Measurements from ENCODE around the gene SH3BP1.
A peak's percentile ranks its signal among the peaks of the same experiment; 100 is the strongest.

SH3BP1 gene

GRCh38 chr22:37611207-37611606, 28.3 kb upstream of the SH3BP1 start:
- Histone ChIP-seq H3K27me3 (ENCODE audit: control insufficient read depth in 5 of 5, insufficient read depth in 4 of 5, low read length in 5 of 5) (no peaks in the 10 kb centered on the region), H3K27ac (ENCODE audit: low read depth, low read length) (peak overlapping the region; percentile 23), H3K9ac (ENCODE audit: low read length in 5 of 5) (peak overlapping the region in 2 of 5 donors; percentile 40 to 55)

DNA sequence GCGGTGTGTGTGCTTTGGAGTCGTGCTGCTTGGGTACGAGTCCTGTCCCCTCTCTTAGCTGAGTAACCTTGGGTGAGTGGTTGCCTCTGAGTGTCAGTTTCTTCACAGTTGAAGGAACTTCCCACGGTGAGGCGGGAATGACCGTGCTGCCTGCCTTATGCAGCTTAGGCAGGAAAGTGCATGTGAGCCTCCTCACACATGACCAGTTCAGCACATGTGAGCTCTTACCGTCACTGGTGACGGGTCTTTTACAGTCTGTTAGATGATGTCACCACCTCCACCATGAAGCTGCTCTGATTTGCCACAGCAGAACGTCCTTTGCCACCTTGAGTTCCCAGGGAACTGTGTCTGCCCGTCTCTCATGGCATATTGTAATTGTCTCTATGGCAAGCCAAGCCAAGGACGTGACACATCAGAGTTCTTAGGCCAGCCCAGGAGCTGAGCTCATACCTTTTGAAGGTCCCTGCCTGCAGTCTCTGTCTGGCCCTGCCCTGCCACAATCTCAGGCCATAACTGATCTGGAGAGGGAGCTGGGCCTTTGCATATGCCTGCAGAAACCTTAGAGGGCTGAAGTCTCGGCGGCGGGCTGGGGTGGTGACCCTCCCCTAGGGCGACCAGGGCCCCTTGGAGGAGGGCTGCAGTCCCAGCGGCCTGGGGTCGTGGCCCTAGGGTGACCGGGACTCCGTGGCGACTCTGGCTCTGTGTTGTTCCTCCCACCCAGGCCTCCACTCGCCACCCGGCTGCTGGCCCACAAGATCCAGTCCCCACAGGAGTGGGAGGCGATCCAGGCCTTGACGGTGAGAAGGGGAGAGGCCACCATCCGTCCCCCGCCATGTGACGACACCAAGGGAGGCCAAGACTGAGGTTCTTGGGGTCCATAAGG, 23.0 kb upstream of the SH3BP1 start:
- Histone ChIP-seq H3K36me3 (ENCODE audit: control insufficient read depth in 5 of 5, insufficient read depth in 5 of 5, low read length in 5 of 5) (peaks cover 0 to 64% (median 51%) of the 10 kb centered on the region in 5 donors), H3K27me3 (ENCODE audit: control insufficient read depth in 5 of 5, insufficient read depth in 4 of 5, low read length in 5 of 5) (no peaks in the 10 kb centered on the region), H3K9me3 (ENCODE audit: control insufficient read depth in 5 of 5, low read length in 5 of 5) (no peaks in the 10 kb centered on the region), H3K27ac (ENCODE audit: low read depth, low read length) (no peak overlapping the region), H3K4me3 (ENCODE audit: low read depth in 1 of 5, low read length in 5 of 5) (no peak overlapping the region), H3K9ac (ENCODE audit: low read length in 5 of 5) (no peak overlapping the region), H3K4me1 (ENCODE audit: control insufficient read depth in 5 of 5, insufficient read depth in 5 of 5, low read length in 5 of 5) (peaks cover 0 to 15% (median 12%) of the 10 kb centered on the region in 5 donors)

More at GRCh38 chr22:37611207-37611606, 28.3 kb upstream of the SH3BP1 start:
- Histone ChIP-seq H3K4me1 (ENCODE audit: control insufficient read depth in 5 of 5, insufficient read depth in 5 of 5, low read length in 5 of 5) (peaks cover 4 to 53% (median 47%) of the 10 kb centered on the region in 5 donors), H3K4me3 (ENCODE audit: low read depth in 1 of 5, low read length in 5 of 5) (no peak overlapping the region), H3K9me3 (ENCODE audit: control insufficient read depth in 5 of 5, low read length in 5 of 5) (no peaks in the 10 kb centered on the region), H3K36me3 (ENCODE audit: control insufficient read depth in 5 of 5, insufficient read depth in 5 of 5, low read length in 5 of 5) (peaks cover 0 to 15% (median 8%) of the 10 kb centered on the region in 5 donors)

- no peaks in the 10 kb centered on the region for H3K27me3 ChIP-seq (ENCODE audit: control insufficient read depth in 5 of 5, insufficient read depth in 4 of 5, low read length in 5 of 5)
- H3K9me3 ChIP-seq (ENCODE audit: control insufficient read depth in 5 of 5, low read length in 5 of 5): no peaks in the 10 kb centered on the region
- H3K36me3 ChIP-seq (ENCODE audit: control insufficient read depth in 5 of 5, insufficient read depth in 5 of 5, low read length in 5 of 5): peaks cover 0 to 72% (median 55%) of the 10 kb centered on the region in 5 donors
- H3K27ac ChIP-seq (ENCODE audit: low read depth, low read length): no peak overlapping the region
- peaks cover 0 to 12% (median 11%) of the 10 kb centered on the region in 5 donors for H3K4me1 ChIP-seq (ENCODE audit: control insufficient read depth in 5 of 5, insufficient read depth in 5 of 5, low read length in 5 of 5)
- H3K4me3 ChIP-seq (ENCODE audit: low read depth in 1 of 5, low read length in 5 of 5): no peak overlapping the region
- no peak overlapping the region for H3K9ac ChIP-seq (ENCODE audit: low read length in 5 of 5)
Measured at GRCh38 chr22:37617431-37617830, 22.0 kb upstream of the SH3BP1 start.

DNA sequence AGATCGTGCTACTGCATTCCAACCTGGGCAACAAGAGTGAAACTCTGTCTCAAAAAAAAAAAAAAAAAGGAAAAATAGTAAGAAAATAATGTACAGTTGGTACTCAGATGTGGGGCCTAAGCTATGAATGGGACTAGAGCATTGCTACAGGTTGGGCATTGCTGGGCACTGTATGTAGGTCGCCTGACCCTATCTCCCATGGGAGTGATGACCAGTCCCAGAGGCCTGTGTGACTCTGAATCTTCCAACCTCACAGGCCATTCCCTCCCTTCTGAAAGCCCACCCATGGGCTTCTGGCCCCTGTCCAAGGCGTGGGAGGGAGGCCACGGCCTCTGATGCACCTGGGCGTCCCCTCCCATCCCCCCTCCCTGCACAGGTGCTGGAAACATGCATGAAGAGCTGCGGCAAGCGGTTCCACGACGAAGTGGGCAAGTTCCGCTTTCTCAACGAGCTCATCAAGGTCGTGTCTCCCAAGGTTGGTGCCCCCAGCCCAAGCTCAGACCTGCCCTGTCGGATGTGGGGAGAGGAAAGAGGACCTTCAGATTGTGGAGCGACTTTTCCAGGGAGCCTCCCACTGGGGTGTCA, 21.3 kb upstream of the SH3BP1 start:
- Histone ChIP-seq H3K9ac (ENCODE audit: low read length in 5 of 5) (no peak overlapping the region), H3K36me3 (ENCODE audit: control insufficient read depth in 5 of 5, insufficient read depth in 5 of 5, low read length in 5 of 5) (peaks cover 0 to 79% (median 58%) of the 10 kb centered on the region in 5 donors), H3K9me3 (ENCODE audit: control insufficient read depth in 5 of 5, low read length in 5 of 5) (no peaks in the 10 kb centered on the region), H3K27me3 (ENCODE audit: control insufficient read depth in 5 of 5, insufficient read depth in 4 of 5, low read length in 5 of 5) (no peaks in the 10 kb centered on the region), H3K4me3 (ENCODE audit: low read depth in 1 of 5, low read length in 5 of 5) (no peak overlapping the region), H3K4me1 (ENCODE audit: control insufficient read depth in 5 of 5, insufficient read depth in 5 of 5, low read length in 5 of 5) (peaks cover 0 to 9% (median 8%) of the 10 kb centered on the region in 5 donors), H3K27ac (ENCODE audit: low read depth, low read length) (no peak overlapping the region)

GRCh38 chr22:37618674-37619073, 20.8 kb upstream of the SH3BP1 start:
- H3K4me1 ChIP-seq (ENCODE audit: control insufficient read depth in 5 of 5, insufficient read depth in 5 of 5, low read length in 5 of 5): peaks cover 0 to 5% (median 4%) of the 10 kb centered on the region in 5 donors
- H3K9ac ChIP-seq (ENCODE audit: low read length in 5 of 5): no peak overlapping the region
- no peak overlapping the region for H3K27ac ChIP-seq (ENCODE audit: low read depth, low read length)
- no peaks in the 10 kb centered on the region for H3K27me3 ChIP-seq (ENCODE audit: control insufficient read depth in 5 of 5, insufficient read depth in 4 of 5, low read length in 5 of 5)
- H3K36me3 ChIP-seq (ENCODE audit: control insufficient read depth in 5 of 5, insufficient read depth in 5 of 5, low read length in 5 of 5): peaks cover 0 to 81% (median 60%) of the 10 kb centered on the region in 5 donors
- H3K4me3 ChIP-seq (ENCODE audit: low read depth in 1 of 5, low read length in 5 of 5): no peak overlapping the region
- H3K9me3 ChIP-seq (ENCODE audit: control insufficient read depth in 5 of 5, low read length in 5 of 5): no peaks in the 10 kb centered on the region

DNA sequence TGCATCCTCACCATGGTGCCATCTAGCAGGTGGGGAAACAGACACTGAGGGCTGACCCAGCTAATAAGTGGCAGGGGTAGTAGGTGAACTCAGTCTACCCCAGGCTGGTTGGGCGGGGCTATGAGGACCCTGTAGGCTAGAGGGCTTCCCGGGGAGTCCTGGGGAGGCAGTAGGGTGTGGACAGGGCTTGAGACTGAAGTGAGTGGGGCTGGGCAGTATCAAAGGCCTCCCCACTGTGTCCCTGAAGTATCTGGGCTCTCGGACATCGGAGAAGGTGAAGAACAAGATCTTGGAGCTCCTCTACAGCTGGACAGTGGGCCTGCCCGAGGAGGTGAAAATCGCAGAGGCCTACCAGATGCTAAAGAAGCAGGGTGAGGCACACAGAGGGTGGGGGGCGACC, 19.5 kb upstream of the SH3BP1 start:
- Histone ChIP-seq H3K27me3 (ENCODE audit: control insufficient read depth in 5 of 5, insufficient read depth in 4 of 5, low read length in 5 of 5) (no peaks in the 10 kb centered on the region), H3K4me1 (ENCODE audit: control insufficient read depth in 5 of 5, insufficient read depth in 5 of 5, low read length in 5 of 5) (peaks cover 0 to 8% (median 4%) of the 10 kb centered on the region in 5 donors), H3K9ac (ENCODE audit: low read length in 5 of 5) (no peak overlapping the region), H3K9me3 (ENCODE audit: control insufficient read depth in 5 of 5, low read length in 5 of 5) (no peaks in the 10 kb centered on the region), H3K36me3 (ENCODE audit: control insufficient read depth in 5 of 5, insufficient read depth in 5 of 5, low read length in 5 of 5) (peaks cover 0 to 80% (median 59%) of the 10 kb centered on the region in 5 donors), H3K4me3 (ENCODE audit: low read depth in 1 of 5, low read length in 5 of 5) (no peak overlapping the region), H3K27ac (ENCODE audit: low read depth, low read length) (no peak overlapping the region)

DNA sequence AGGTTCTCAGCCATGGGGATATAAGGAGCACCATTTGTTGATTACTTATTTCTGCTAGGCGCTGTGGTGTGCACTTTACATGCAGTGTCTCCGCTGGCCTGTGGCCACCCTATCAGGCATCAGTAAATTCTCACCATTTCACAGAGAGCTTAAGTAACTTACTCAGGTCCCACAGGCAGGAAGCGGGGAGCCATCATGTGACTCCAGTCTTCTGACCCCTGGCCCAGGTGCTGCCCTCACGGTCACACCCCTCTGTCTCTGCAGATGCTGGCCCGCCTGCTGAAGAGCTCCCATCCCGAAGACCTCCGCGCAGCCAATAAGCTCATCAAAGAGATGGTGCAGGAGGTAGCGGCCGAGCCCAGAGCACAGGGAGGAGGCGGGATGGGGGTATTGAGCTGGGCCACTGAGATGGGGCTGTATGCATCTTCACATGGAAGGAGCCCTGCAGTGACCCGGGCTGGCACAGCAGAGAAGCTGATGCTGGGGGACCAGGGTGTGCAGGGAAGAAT, 18.1 kb upstream of the SH3BP1 start:
- Histone ChIP-seq H3K4me3 (ENCODE audit: low read depth in 1 of 5, low read length in 5 of 5) (no peak overlapping the region), H3K27me3 (ENCODE audit: control insufficient read depth in 5 of 5, insufficient read depth in 4 of 5, low read length in 5 of 5) (no peaks in the 10 kb centered on the region), H3K9ac (ENCODE audit: low read length in 5 of 5) (no peak overlapping the region), H3K27ac (ENCODE audit: low read depth, low read length) (no peak overlapping the region), H3K36me3 (ENCODE audit: control insufficient read depth in 5 of 5, insufficient read depth in 5 of 5, low read length in 5 of 5) (peaks cover 0 to 88% (median 54%) of the 10 kb centered on the region in 5 donors), H3K9me3 (ENCODE audit: control insufficient read depth in 5 of 5, low read length in 5 of 5) (no peaks in the 10 kb centered on the region), H3K4me1 (ENCODE audit: control insufficient read depth in 5 of 5, insufficient read depth in 5 of 5, low read length in 5 of 5) (peaks cover 5 to 22% (median 13%) of the 10 kb centered on the region in 5 donors)

- Histone ChIP-seq H3K4me3 (ENCODE audit: low read depth in 1 of 5, low read length in 5 of 5) (no peak overlapping the region), H3K27ac (ENCODE audit: low read depth, low read length) (no peak overlapping the region), H3K4me1 (ENCODE audit: control insufficient read depth in 5 of 5, insufficient read depth in 5 of 5, low read length in 5 of 5) (peaks cover 6 to 41% (median 29%) of the 10 kb centered on the region in 5 donors), H3K36me3 (ENCODE audit: control insufficient read depth in 5 of 5, insufficient read depth in 5 of 5, low read length in 5 of 5) (peaks cover 0 to 72% (median 47%) of the 10 kb centered on the region in 5 donors), H3K27me3 (ENCODE audit: control insufficient read depth in 5 of 5, insufficient read depth in 4 of 5, low read length in 5 of 5) (no peaks in the 10 kb centered on the region), H3K9me3 (ENCODE audit: control insufficient read depth in 5 of 5, low read length in 5 of 5) (no peaks in the 10 kb centered on the region), H3K9ac (ENCODE audit: low read length in 5 of 5) (peak overlapping the region in 2 of 5 donors; percentile 3 to 10)
Measured at GRCh38 chr22:37623075-37624016, 16.1 kb upstream of the SH3BP1 start.

- no peak overlapping the region for H3K27ac ChIP-seq (ENCODE audit: low read depth, low read length)
- peaks cover 0 to 72% (median 44%) of the 10 kb centered on the region in 5 donors for H3K36me3 ChIP-seq (ENCODE audit: control insufficient read depth in 5 of 5, insufficient read depth in 5 of 5, low read length in 5 of 5)
- H3K4me3 ChIP-seq (ENCODE audit: low read depth in 1 of 5, low read length in 5 of 5): no peak overlapping the region
- no peaks in the 10 kb centered on the region for H3K9me3 ChIP-seq (ENCODE audit: control insufficient read depth in 5 of 5, low read length in 5 of 5)
- peak overlapping the region in 2 of 5 donors; percentile 3 to 10 for H3K9ac ChIP-seq (ENCODE audit: low read length in 5 of 5)
- peaks cover 6 to 44% (median 29%) of the 10 kb centered on the region in 5 donors for H3K4me1 ChIP-seq (ENCODE audit: control insufficient read depth in 5 of 5, insufficient read depth in 5 of 5, low read length in 5 of 5)
- H3K27me3 ChIP-seq (ENCODE audit: control insufficient read depth in 5 of 5, insufficient read depth in 4 of 5, low read length in 5 of 5): no peaks in the 10 kb centered on the region
Measured at GRCh38 chr22:37624017-37624365, 15.5 kb upstream of the SH3BP1 start.

Measured in subcutaneous abdominal adipose tissue (tissue), 5 donors.